HepG2 (cell line): ENCODE measurements around the gene AWAT1.

Experiments
- ATF1 ChIP-seq: IDR thresholded peaks from 2 replicates; pipeline ENCODE4 v1.6.1; 2016; ENCODE audit warnings: mild to moderate bottlenecking, control low read depth
- CREM ChIP-seq, 2 experiments: sonication (generic) in 1 of 2; formaldehyde crosslinking in 1 of 2; IDR thresholded peaks; 2 replicates each; pipeline versions ENCODE4 v1.4.0 to v1.6.1; 2016 to 2020; ENCODE audit warnings: antibody characterized with exemption in 1 of 2, mild to moderate bottlenecking in 1 of 2, missing genetic modification reagents in 1 of 2
- EP300 ChIP-seq, 3 experiments: sonication (generic) in 1 of 3; formaldehyde crosslinking in 1 of 3; IDR thresholded peaks; 2 replicates each; pipeline versions ENCODE4 v1.5.1 to v1.6.1; 2011 to 2020; ENCODE audit warnings: low read depth in 2 of 3, low read length in 2 of 3, borderline replicate concordance in 1 of 3, improper control_type of control experiment in 1 of 3, mild to moderate bottlenecking in 1 of 3, missing genetic modification reagents in 1 of 3, moderate library complexity in 1 of 3
- TAF1 ChIP-seq: sonication (generic); formaldehyde crosslinking; IDR thresholded peaks from 2 replicates; pipeline ENCODE4 v1.4.0; 2020; ENCODE audit warnings: missing genetic modification reagents
- YY1 ChIP-seq: IDR thresholded peaks from 2 replicates; pipeline ENCODE4 v1.6.1; 2011; ENCODE audit warnings: low read length, low read depth, moderate library complexity, mild to moderate bottlenecking; ENCODE audit not compliant: insufficient read depth, insufficient replicate concordance
- TF ChIP-seq, protein P1 (sequence below): sonication (generic); formaldehyde crosslinking; IDR thresholded peaks from 2 replicates; pipeline ENCODE4 v1.5.0; 2020; ENCODE audit warnings: mild to moderate bottlenecking, missing genetic modification reagents, moderate library complexity

DNA sequence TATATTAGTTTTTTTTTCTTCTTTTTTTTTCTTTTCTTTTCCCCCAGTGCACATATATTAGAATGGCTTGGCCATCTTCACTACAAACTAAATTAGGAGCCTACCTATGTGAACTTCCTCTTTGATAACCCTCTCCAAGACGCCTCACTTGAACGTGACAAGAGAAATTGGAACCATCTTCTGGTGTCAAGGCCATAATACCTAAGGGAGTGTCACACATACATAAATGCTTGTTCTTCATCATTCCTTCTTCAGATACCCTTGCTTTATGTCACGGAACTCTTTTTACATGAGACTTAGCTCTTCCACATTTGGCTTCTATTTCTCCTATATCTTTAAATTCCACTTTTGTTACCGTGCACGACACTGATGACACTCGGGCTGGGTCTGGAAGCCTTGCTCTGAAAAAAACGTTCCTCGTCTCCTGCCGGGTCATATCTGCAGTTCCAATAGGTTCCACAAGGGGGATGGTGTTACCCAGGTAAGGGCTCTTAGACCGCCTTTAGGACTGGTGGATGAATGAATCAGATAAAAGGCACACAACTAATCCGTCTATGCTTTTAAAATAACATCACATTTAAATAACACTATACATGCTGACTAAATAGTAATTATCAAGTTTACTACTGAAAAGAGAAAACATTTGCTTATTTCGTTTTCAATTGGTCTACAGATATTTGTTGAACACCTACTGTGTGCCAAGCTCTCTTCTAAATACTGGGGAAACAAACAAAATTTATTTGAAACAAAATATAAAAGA is 37.3 kb upstream of the AWAT1 start:
- TF ChIP-seq, protein P1, sequence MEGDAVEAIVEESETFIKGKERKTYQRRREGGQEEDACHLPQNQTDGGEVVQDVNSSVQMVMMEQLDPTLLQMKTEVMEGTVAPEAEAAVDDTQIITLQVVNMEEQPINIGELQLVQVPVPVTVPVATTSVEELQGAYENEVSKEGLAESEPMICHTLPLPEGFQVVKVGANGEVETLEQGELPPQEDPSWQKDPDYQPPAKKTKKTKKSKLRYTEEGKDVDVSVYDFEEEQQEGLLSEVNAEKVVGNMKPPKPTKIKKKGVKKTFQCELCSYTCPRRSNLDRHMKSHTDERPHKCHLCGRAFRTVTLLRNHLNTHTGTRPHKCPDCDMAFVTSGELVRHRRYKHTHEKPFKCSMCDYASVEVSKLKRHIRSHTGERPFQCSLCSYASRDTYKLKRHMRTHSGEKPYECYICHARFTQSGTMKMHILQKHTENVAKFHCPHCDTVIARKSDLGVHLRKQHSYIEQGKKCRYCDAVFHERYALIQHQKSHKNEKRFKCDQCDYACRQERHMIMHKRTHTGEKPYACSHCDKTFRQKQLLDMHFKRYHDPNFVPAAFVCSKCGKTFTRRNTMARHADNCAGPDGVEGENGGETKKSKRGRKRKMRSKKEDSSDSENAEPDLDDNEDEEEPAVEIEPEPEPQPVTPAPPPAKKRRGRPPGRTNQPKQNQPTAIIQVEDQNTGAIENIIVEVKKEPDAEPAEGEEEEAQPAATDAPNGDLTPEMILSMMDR (CRISPR knock-in tag): peak; percentile 67
- no peak for TF ChIP-seq TAF1 (CRISPR knock-in tag)
- no peak for TF ChIP-seq ATF1
- no peak for TF ChIP-seq CREM (IDR thresholded peaks at IDR 0.05)
- no peak for TF ChIP-seq CREM (CRISPR knock-in tag; IDR thresholded peaks at IDR 0.05)
- TF ChIP-seq YY1: no peak
- no peak for TF ChIP-seq EP300 (IDR thresholded peaks at IDR 0.05; ENCODE audit: low read depth in 2 of 2, low read length in 2 of 2)
- TF ChIP-seq EP300 (CRISPR knock-in tag; IDR thresholded peaks at IDR 0.05; ENCODE audit: borderline replicate concordance): no peak
